ENCODE results near the gene PNPLA8.

GRCh38 chr7:108522780-108523179 lies 3.2 kb downstream of the PNPLA8 start:
- TF ChIP-seq CTCF (IDR thresholded peaks at IDR 0.05 in 4 of 5, conservative IDR thresholded peaks at IDR 0.05 in 1 of 5), result no peak
- no peak for TF ChIP-seq POLR2A (IDR thresholded peaks at IDR 0.05)
